ENCODE results near the gene AGAP1.

- no peak for TF ChIP-seq POLR2A (IDR thresholded peaks at IDR 0.05; ENCODE audit: low read depth, low read length)
- no peak for TF ChIP-seq POU2F2 (IDR thresholded peaks at IDR 0.05; ENCODE audit: low read depth, low read length)
- no peak for TF ChIP-seq TAF1 (IDR thresholded peaks at IDR 0.05; ENCODE audit: low read depth, low read length)
These were observed 14.7 kb downstream of the AGAP1 start for GRCh38 chr2:235508371-235509160.
